HG02610 (cell line): ENCODE results near the gene CHRNA5.

Experiments
- ATAC-seq: cut with Tn5 transposase; IDR thresholded peaks from one replicate; pipeline ENCODE4 v1.9.1; 2021; ENCODE audit warnings: mild to moderate bottlenecking, moderate library complexity; ENCODE audit not compliant: unreplicated experiment

Gene CHRNA5

DNA sequence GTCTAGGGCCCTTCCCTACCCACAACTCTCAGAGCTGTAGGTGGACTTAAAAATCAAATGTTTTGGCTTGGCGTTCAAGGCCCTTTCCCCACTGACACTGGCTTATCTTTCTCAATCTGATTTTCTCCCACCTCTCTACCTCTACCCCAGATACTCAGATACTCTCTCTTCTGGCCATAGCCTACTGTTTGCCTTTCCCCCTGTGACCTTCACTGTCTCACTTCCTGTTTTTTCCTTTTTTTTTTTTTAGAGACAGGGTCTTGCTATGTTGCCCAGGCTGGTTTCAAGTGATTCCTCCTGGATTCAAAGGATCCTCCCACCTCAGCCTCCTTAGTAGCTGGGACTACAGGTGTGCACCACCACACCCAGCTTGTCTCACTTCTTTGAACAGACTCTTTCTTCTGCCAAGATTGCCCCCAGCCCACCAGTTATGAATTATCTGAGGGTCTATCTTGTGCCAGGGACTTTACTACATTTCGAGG is 71.1 kb downstream of the CHRNA5 start:
- no peak for ATAC-seq

GRCh38 chr15:78637776-78638435 is 72.6 kb downstream of the CHRNA5 start:
- no peak for ATAC-seq

DNA sequence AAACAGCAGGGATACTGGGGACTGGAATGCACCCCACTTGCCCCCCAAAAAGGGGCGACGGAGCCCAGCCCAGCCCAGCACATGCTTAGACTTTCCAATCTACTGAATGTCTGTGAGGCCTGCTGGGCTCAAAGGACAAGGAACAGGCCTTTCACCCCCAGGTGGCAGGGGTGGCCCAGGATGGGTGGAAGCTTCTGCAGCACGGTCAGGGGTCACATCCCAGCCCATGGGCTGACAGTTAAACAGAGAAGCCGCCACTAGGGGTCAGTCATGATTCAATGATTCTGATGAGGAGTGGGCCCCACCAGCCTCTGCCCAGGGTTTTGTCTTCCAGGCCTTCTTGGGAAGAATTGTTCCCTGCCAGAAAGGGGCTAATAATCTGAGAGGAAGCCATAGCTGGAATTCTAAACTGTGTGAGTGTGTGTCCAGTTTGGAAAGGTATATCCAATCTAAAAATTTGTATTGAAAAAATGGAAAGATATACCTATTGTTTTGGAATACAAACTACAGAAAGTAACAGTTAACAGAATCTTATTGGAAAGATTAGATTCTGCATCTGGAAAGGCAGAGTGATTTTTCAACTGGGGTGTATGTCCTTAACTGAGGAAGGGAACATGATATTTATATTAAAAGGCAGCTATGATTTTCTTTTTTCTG is 73.5 kb downstream of the CHRNA5 start:
- no peak for ATAC-seq

- ATAC-seq = no peak
Measured at GRCh38 chr15:78640527-78641101, 75.3 kb downstream of the CHRNA5 start.

- ATAC-seq = no peak
Measured at GRCh38 chr15:78641102-78641748, 75.9 kb downstream of the CHRNA5 start, which contains the start of gene CHRNB4. CHRNB4 (minus strand) TSS chr15:78641210; CDS start chr15:78641133, 77 bp downstream.

GRCh38 chr15:78641749-78642275 is 76.5 kb downstream of the CHRNA5 start:
- no peak for ATAC-seq

DNA sequence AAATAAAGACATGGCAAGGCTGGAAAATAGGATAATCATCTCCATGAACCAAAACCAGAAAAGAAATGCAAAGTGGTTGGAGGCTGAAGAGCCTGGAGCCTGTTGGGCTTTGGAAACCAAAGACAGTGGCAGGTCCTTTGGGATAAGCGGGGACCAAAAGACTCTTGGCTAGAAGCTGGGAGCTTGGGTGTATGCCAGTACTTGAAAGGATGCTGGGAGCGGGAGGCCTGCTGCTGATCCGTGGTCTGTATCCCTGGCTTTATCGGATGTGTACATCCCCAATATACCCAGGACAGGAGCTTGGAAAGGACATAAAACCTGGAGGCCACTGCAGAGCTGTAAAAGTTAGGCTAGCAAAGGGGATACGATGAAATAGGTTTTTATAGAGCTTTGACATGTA is 77.0 kb downstream of the CHRNA5 start:
- ATAC-seq = no peak
